NCI-H2196 treated with DMSO at 0.1 percent for 48 hours (cell line): ENCODE data around the gene GALT.

Source experiments
- DNase-seq: peaks from one replicate; lab custom pipeline; 2025; ENCODE audit not compliant: unreplicated experiment; lab: John Stamatoyannopoulos, UW

Gene GALT

GRCh38 chr9:34651876-34652601, 5.6 kb downstream of the GALT start, which contains the start of gene IL11RA:
IL11RA (plus strand) TSS chr9:34652185; CDS start chr9:34655218, 3,033 bp downstream.
- no peak for DNase-seq

GRCh38 chr9:34652602-34653000, 6.1 kb downstream of the GALT start:
- DNase-seq = no peak

- DNase-seq = no peak
These were observed 6.9 kb downstream of the GALT start for GRCh38 chr9:34653151-34654072.

GRCh38 chr9:34654323-34655051, 8.0 kb downstream of the GALT start:
- DNase-seq = peak; percentile 35

- no peak for DNase-seq
These were observed 8.9 kb downstream of the GALT start for GRCh38 chr9:34655394-34655793.

- DNase-seq = no peak
These were observed 10.5 kb downstream of the GALT start for GRCh38 chr9:34656992-34657391.

GRCh38 chr9:34658461-34658860, 12.0 kb downstream of the GALT start:
- no peak for DNase-seq

- DNase-seq = peak; percentile 81
These were observed 13.2 kb downstream of the GALT start for GRCh38 chr9:34659592-34660253.

- no peak for DNase-seq
These were observed 16.2 kb downstream of the GALT start, which contains the start of gene CCL27 for GRCh38 chr9:34662526-34663302. CCL27 (minus strand) TSS chr9:34662657; CDS start chr9:34662633, 24 bp downstream.

GRCh38 chr9:34663303-34663605, 16.8 kb downstream of the GALT start:
- no peak for DNase-seq

GRCh38 chr9:34664281-34665066, 18.0 kb downstream of the GALT start:
- no peak for DNase-seq

GRCh38 chr9:34665067-34665380, 18.5 kb downstream of the GALT start:
- no peak for DNase-seq

- peak; percentile 87 for DNase-seq
These were observed 19.1 kb downstream of the GALT start for GRCh38 chr9:34665381-34666250.

GRCh38 chr9:34669809-34670562, 23.5 kb downstream of the GALT start:
- no peak for DNase-seq

GRCh38 chr9:34671307-34671706, 24.8 kb downstream of the GALT start:
- DNase-seq = no peak

- no peak for DNase-seq
These were observed 28.0 kb downstream of the GALT start for GRCh38 chr9:34674440-34674839.

GRCh38 chr9:34675048-34675714, 28.7 kb downstream of the GALT start:
- DNase-seq = peak; percentile 45
